ENCODE measurements around the gene RBAK.
"Not testable (repeated sequence)": the region's sequence is repeated elsewhere in the genome, so short reads cannot be mapped to it uniquely, and the experiment has no call there.

Gene RBAK

GRCh38 chr7:5012985-5013384, 32.7 kb upstream of the RBAK start:
- DNase-seq (ENCODE audit: low read depth, low spot score), result no peak
- H3K9ac ChIP-seq (ENCODE audit: insufficient read length), result no peak overlapping the region
- no peak overlapping the region for H3K4me3 ChIP-seq
- H3K9me3 ChIP-seq (ENCODE audit: low read depth, low read length), result no peaks in the 10 kb centered on the region
- H3K27ac ChIP-seq, result no peak overlapping the region
- TF ChIP-seq POLR2AphosphoS5 (IDR thresholded peaks at IDR 0.05; ENCODE audit: borderline replicate concordance, low read depth, low read length) (no peak), EZH2 (IDR thresholded peaks at IDR 0.05) (no peak), FOXP2 (optimal IDR thresholded peaks at IDR 0.05; ENCODE audit: control extremely low read depth, extremely low read length, insufficient read depth) (no peak)
- H3K36me3 ChIP-seq (ENCODE audit: insufficient read depth, low read length), result peaks cover 21% of the 10 kb centered on the region

DNA sequence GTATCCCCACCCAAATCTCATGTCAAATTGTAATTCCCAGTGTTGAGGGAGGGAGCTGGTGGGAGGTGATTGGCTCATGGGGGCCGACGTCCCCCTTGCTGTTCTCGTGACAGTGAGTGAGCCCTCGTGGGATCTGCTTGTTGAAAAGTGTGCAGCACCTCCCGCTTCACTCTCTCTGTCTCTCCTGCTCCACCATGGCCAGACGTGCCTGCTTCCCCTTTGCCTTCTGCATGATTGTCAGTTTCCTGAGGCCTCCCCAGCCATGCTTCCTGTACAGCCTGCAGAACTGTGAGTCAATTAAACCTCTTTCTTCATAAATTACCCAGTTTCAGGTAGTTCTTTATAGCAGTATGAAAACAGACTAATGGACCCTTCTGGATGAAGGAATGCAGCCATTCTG, 29.7 kb upstream of the RBAK start:
- not testable (repeated sequence) for H3K27ac ChIP-seq; H3K4me3 ChIP-seq; DNase-seq (ENCODE audit: low read depth, low spot score); H3K9me3 ChIP-seq (ENCODE audit: low read depth, low read length); H3K9ac ChIP-seq (ENCODE audit: insufficient read length); H3K36me3 ChIP-seq (ENCODE audit: insufficient read depth, low read length)

DNA sequence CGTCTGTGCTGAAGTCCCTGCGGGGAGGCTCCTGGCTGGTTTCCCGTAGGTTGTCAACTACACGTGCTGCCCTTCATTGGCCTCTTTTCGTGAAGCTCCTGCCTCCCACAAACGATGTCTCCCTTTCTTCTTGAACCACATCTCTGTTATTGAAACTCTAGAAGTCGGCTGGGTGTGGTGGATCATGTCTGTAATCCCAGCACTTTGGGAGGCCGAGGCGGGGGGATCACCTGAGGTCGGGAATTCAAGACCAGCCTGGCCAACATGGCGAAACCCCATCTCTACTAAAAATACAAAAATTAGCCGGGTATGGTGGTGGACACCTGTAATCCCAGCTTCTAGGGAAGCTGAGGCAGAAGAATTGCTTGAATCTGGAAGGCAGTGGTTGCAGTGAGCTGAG, 28.0 kb upstream of the RBAK start:
- not testable (repeated sequence) for H3K4me3 ChIP-seq; H3K36me3 ChIP-seq (ENCODE audit: insufficient read depth, low read length); H3K9me3 ChIP-seq (ENCODE audit: low read depth, low read length); DNase-seq (ENCODE audit: low read depth, low spot score); H3K27ac ChIP-seq; H3K9ac ChIP-seq (ENCODE audit: insufficient read length)

GRCh38 chr7:5020098-5020497, 25.6 kb upstream of the RBAK start:
- H3K27ac ChIP-seq, result no peak overlapping the region
- H3K9ac ChIP-seq (ENCODE audit: insufficient read length), result no peak overlapping the region
- DNase-seq (ENCODE audit: low read depth, low spot score), result no peak
- TF ChIP-seq EZH2 (IDR thresholded peaks at IDR 0.05) (no peak), FOXP2 (optimal IDR thresholded peaks at IDR 0.05; ENCODE audit: control extremely low read depth, extremely low read length, insufficient read depth) (no peak), POLR2AphosphoS5 (IDR thresholded peaks at IDR 0.05; ENCODE audit: borderline replicate concordance, low read depth, low read length) (no peak)
- no peak overlapping the region for H3K4me3 ChIP-seq
- H3K9me3 ChIP-seq (ENCODE audit: low read depth, low read length), result no peaks in the 10 kb centered on the region
- no peaks in the 10 kb centered on the region for H3K36me3 ChIP-seq (ENCODE audit: insufficient read depth, low read length)

- H3K4me3 ChIP-seq; H3K9ac ChIP-seq (ENCODE audit: insufficient read length); H3K36me3 ChIP-seq (ENCODE audit: insufficient read depth, low read length); DNase-seq (ENCODE audit: low read depth, low spot score); H3K27ac ChIP-seq; H3K9me3 ChIP-seq (ENCODE audit: low read depth, low read length): not testable (repeated sequence)
These were observed 24.6 kb upstream of the RBAK start for GRCh38 chr7:5020976-5021550.

DNA sequence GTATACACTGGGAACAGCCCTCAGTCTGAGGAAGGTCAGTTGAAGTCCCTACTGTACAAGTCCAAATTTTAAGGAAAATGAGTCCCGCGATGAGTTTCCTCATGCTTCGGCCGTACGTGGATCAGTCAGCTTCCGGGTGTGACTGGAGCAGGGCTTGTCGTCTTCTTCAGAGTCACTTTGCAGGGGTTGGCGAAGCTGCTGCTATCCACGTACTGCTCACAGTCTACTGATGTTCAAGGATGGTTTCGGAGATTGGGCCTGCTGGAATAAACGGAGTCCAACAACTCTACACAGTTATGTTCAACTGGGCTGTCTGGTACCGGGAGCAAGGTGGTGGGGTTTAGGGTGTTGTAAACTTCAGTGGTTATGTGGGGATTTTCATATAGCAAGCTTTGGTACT, 22.0 kb upstream of the RBAK start:
- H3K9ac ChIP-seq (ENCODE audit: insufficient read length); H3K36me3 ChIP-seq (ENCODE audit: insufficient read depth, low read length); H3K4me3 ChIP-seq; H3K9me3 ChIP-seq (ENCODE audit: low read depth, low read length); DNase-seq (ENCODE audit: low read depth, low spot score); H3K27ac ChIP-seq: not testable (repeated sequence)

DNA sequence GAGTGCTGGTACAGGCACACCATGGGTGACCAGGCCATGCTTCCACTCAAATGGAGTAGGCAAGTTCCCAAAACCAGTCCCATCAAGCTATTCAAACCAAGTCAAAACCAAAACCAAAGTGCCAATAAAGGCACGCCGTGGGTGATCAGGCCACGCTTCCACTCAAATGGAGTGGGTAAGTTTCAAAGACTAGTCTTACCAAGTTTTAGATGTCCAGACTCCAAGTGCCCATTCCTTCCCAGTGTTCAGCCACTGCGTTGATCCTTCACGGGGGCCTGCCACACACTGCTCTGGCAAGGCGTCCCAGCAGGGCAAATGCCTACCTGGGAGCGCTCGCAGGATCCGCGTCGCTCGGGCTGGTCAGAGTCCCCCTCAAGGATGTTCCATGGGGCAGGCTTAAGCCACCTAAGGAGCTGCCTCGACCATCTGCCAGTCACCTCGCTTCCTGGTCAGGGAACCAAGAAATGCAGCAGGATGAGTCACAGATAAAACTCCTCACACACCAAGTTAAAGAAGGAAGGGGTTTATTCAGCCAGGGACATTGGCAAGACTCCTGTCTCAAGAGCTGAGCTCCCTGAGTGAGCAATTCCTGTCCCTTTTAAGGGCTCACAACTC, 17.8 kb upstream of the RBAK start:
- not testable (repeated sequence) for H3K9ac ChIP-seq (ENCODE audit: insufficient read length); DNase-seq (ENCODE audit: low read depth, low spot score); H3K36me3 ChIP-seq (ENCODE audit: insufficient read depth, low read length); H3K27ac ChIP-seq; H3K9me3 ChIP-seq (ENCODE audit: low read depth, low read length); H3K4me3 ChIP-seq

GRCh38 chr7:5033186-5033585, 12.5 kb upstream of the RBAK start:
- H3K27ac ChIP-seq; H3K9ac ChIP-seq (ENCODE audit: insufficient read length); DNase-seq (ENCODE audit: low read depth, low spot score); H3K9me3 ChIP-seq (ENCODE audit: low read depth, low read length); H3K4me3 ChIP-seq; H3K36me3 ChIP-seq (ENCODE audit: insufficient read depth, low read length): not testable (repeated sequence)

DNA sequence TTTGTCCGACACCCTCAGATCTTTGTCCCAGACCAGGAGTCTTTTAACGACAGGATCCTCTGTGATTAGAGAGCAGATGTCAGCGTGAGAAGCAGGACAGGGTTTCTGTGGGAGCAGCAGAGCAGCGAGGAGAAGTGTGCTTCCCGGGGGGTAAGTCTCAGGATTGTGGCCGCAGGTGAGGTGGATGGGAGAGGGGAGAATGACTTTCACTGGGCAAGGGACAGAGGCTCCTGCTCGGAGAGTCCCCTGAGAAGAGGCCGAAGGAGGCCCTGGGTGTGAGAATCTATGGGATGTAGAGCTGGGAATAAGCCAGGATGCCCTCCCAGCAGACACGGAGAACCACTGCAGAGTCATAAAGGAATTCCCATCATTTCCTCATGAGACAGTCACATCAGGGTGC, 10.4 kb upstream of the RBAK start:
- Histone ChIP-seq H3K27ac (no peak overlapping the region), H3K9me3 (ENCODE audit: low read depth, low read length) (no peaks in the 10 kb centered on the region), H3K36me3 (ENCODE audit: insufficient read depth, low read length) (no peaks in the 10 kb centered on the region), H3K9ac (ENCODE audit: insufficient read length) (no peak overlapping the region), H3K4me3 (no peak overlapping the region)
- no peak for DNase-seq (ENCODE audit: low read depth, low spot score)
- TF ChIP-seq FOXP2 (optimal IDR thresholded peaks at IDR 0.05; ENCODE audit: control extremely low read depth, extremely low read length, insufficient read depth) (no peak), EZH2 (IDR thresholded peaks at IDR 0.05) (no peak), POLR2AphosphoS5 (IDR thresholded peaks at IDR 0.05; ENCODE audit: borderline replicate concordance, low read depth, low read length) (no peak)

- Histone ChIP-seq H3K36me3 (ENCODE audit: insufficient read depth, low read length) (no peaks in the 10 kb centered on the region), H3K9me3 (ENCODE audit: low read depth, low read length) (no peaks in the 10 kb centered on the region), H3K27ac (no peak overlapping the region), H3K9ac (ENCODE audit: insufficient read length) (no peak overlapping the region), H3K4me3 (no peak overlapping the region)
- TF ChIP-seq POLR2AphosphoS5 (IDR thresholded peaks at IDR 0.05; ENCODE audit: borderline replicate concordance, low read depth, low read length) (no peak), FOXP2 (optimal IDR thresholded peaks at IDR 0.05; ENCODE audit: control extremely low read depth, extremely low read length, insufficient read depth) (no peak), EZH2 (IDR thresholded peaks at IDR 0.05) (no peak)
- no peak for DNase-seq (ENCODE audit: low read depth, low spot score)
These were observed 9.2 kb upstream of the RBAK start for GRCh38 chr7:5036446-5036845.

Measured in SK-N-MC (cell line).